ENCODE measurements around the gene ASAP3.

Gene ASAP3

GRCh38 chr1:23478896-23479665 lies 4.9 kb downstream of the ASAP3 start:
- in situ Hi-C loops (cut with MboI; ENCODE audit: low sequenced_read_pairs): no loop called here

GRCh38 chr1:23477359-23478144 lies 6.4 kb downstream of the ASAP3 start:
- in situ Hi-C loops (cut with MboI; ENCODE audit: low sequenced_read_pairs): no loop called here

- in situ Hi-C loops (cut with MboI; ENCODE audit: low sequenced_read_pairs): no loop called here
Observed at GRCh38 chr1:23475641-23476040, 8.3 kb downstream of the ASAP3 start.

GRCh38 chr1:23475134-23475628 lies 8.8 kb downstream of the ASAP3 start:
- in situ Hi-C loops (cut with MboI; ENCODE audit: low sequenced_read_pairs): no loop called here

GRCh38 chr1:23473037-23473800 lies 10.8 kb downstream of the ASAP3 start:
- in situ Hi-C loops (cut with MboI; ENCODE audit: low sequenced_read_pairs): no loop called here

- in situ Hi-C loops (cut with MboI; ENCODE audit: low sequenced_read_pairs): no loop called here
Observed at GRCh38 chr1:23472351-23473036, 11.5 kb downstream of the ASAP3 start.

- in situ Hi-C loops (cut with MboI; ENCODE audit: low sequenced_read_pairs): no loop called here
Observed at GRCh38 chr1:23471473-23472075, 12.4 kb downstream of the ASAP3 start.

- in situ Hi-C loops (cut with MboI; ENCODE audit: low sequenced_read_pairs): no loop called here
Observed at GRCh38 chr1:23470282-23471070, 13.5 kb downstream of the ASAP3 start.

GRCh38 chr1:23469372-23469982 lies 14.5 kb downstream of the ASAP3 start:
- in situ Hi-C loops (cut with MboI; ENCODE audit: low sequenced_read_pairs): no loop called here

- in situ Hi-C loops (cut with MboI; ENCODE audit: low sequenced_read_pairs): no loop called here
Observed at GRCh38 chr1:23466423-23466989, 17.5 kb downstream of the ASAP3 start.

GRCh38 chr1:23463286-23463685 lies 20.7 kb downstream of the ASAP3 start:
- in situ Hi-C loops (cut with MboI; ENCODE audit: low sequenced_read_pairs): no loop called here

- in situ Hi-C loops (cut with MboI; ENCODE audit: low sequenced_read_pairs): no loop called here
Observed at GRCh38 chr1:23462766-23463165, 21.2 kb downstream of the ASAP3 start.

GRCh38 chr1:23461050-23461449 lies 22.9 kb downstream of the ASAP3 start:
- in situ Hi-C loops (cut with MboI; ENCODE audit: low sequenced_read_pairs): no loop called here

- in situ Hi-C loops (cut with MboI; ENCODE audit: low sequenced_read_pairs): no loop called here
Observed at GRCh38 chr1:23460519-23460918, 23.5 kb downstream of the ASAP3 start.

- in situ Hi-C loops (cut with MboI; ENCODE audit: low sequenced_read_pairs): no loop called here
Observed at GRCh38 chr1:23459338-23459757, 24.6 kb downstream of the ASAP3 start.

- in situ Hi-C loops (cut with MboI; ENCODE audit: low sequenced_read_pairs): no loop called here
Observed at GRCh38 chr1:23456226-23456625, 27.8 kb downstream of the ASAP3 start.

GRCh38 chr1:23453455-23454000 lies 30.5 kb downstream of the ASAP3 start:
- in situ Hi-C loops (cut with MboI; ENCODE audit: low sequenced_read_pairs): no loop called here

- in situ Hi-C loops (cut with MboI; ENCODE audit: low sequenced_read_pairs): no loop called here
Observed at GRCh38 chr1:23452011-23452411, 32.0 kb downstream of the ASAP3 start.

All from HL-60/S4 (cell line).